DMS114 treated with DMSO at 0.1 percent for 48 hours (cell line): ENCODE data around the gene SWAP70.
A peak's percentile ranks its signal among the peaks of the same experiment; 100 is the strongest.

ENCODE experiments used
- DNase-seq: peaks from one replicate; lab custom pipeline; 2025; ENCODE audit not compliant: unreplicated experiment; lab: John Stamatoyannopoulos, UW

Gene SWAP70

GRCh38 chr11:9651481-9651880 is 12.4 kb upstream of the SWAP70 start:
- DNase-seq = no peak

DNA sequence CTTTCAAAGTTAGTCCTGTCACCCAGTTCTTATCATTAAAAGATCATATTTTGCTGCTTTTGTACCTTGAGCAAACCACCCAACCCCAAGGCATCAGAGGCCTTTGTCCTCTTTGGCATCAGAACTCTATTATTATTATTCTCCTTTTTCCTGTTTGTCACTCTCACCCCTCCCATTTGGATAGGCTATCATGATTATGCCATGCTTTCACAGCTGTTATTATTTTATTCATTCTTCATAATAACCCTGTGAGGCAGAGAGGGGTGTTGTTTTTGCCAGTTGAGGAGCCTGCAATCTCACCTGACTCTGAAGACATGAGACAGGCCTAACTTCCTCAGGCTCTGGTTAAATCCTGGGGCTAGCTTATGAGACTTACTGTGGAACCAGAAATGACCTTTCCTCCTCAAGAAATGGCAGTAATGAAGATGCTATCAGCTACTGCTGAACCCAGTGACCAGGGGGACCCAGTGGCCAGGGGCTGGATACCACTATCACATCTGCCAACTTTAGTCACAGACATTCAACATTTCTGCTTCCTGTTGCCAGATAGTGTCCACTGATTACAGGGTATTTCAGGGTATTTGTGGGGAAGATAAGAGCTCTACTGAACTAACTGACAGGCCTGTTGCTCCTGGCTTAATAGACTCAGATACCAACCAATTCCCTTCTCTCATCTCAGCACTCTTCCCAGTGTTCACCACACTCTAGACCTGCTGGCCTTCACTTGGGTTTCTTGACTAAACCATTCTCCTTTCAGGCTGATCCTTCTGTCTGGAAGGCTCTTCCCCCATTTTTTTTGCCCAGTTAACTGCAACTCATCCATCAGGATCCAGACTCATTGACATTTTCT is 11.8 kb upstream of the SWAP70 start:
- DNase-seq = no peak

- no peak for DNase-seq
Observed at GRCh38 chr11:9653871-9654270, 10.0 kb upstream of the SWAP70 start.

DNA sequence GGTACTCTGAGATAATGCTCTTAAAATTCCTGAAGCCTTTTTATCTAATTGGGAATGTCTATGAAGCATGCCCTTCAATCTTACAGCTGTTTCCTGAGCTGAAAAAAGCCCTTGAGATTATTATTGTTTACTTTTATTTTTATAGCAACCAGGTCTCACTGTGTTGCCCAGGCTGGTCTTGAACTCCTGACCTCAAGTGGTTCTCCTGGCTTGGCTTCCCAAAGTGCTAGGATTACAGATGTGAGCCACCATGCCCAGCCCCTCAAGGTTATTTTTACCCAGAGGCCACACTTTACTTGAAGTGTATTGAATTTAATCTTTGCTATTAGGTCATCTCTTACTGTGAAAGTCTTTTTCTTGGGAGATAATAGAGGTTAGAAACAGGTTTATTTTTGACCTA is 7.0 kb upstream of the SWAP70 start:
- no peak for DNase-seq

DNA sequence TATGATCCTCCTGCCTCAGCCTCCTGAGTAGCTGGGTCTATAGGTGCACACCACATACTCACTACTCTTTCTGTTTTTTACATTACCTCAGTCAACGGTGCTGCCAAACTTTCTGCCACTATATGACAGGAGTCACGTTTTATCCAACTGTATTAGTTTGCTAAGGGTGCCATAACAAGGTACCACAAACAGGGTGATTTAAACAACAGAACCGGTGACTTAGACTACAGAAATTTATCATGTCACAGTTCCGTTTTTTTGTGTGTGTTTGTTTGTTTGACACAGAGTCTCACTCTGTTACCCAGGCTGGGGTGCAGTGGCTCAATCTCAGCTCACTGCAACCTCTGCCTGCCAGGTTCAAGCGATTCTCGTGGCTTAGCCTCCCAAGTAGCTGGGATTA is 6.3 kb upstream of the SWAP70 start:
- no peak for DNase-seq

DNA sequence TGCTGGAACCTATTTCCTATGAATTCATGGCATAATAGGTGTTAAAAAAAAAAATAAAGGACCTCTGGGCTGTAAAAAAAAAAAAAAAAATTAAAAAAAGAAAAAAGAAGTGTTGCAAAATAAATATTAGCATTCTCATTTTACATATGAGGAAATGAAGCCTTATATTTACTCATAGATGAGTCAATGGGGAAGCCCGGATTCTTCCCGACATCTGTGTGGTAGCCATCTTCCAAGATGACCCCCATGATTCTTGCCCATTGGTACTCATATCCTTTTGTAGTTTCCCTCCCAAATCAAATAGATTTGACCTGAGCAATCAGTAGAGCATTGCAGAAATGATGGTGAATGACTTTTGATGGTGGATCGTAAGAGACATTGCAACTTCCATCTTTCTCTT is 3.0 kb upstream of the SWAP70 start:
- DNase-seq = no peak

- no peak for DNase-seq
Observed at GRCh38 chr11:9662273-9662672, 1.6 kb upstream of the SWAP70 start.

DNA sequence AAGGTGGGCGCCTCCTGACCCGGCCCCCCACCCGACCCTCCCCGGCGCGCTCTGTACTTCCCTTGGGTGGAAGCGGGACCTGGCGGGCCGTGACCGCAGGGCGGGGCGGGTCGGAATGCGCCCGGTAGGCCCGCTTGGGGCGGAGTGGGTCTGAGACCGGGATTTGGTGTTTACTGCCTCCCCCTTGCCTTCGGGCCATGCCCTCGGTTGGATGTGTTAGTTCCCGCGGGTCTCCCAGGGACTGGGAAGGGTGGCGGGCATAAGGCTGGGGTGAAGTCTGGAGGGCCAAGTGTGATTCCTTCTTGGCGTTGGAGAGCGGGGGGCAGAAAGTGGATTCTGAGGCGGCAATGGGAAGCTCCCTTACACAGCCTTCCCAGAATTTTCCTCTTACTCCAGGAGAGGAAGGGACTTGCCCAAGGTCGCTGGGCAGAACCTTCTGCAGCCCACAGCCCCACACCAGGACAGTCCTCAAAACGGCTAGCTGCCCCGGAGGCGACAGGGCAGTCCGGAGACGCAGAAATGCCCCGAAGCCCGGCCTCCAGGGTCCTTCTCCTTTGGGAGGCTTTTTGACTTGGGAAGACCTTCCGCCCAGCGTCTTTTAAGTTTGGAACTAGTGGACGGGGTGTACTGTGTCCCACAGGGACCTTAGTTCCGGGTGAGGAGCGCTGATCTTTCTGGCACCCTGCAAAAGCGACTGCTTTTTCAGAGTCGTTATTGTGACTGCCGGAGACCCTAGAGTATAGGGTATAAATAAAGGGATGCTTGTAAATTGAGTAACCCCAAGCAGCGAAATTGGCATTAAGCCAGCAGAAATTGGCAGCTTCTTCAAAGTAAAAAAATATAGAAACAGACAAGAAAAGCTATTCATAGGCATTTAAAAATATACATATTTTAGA is 647 bp downstream of the SWAP70 start:
- peak; percentile 22 for DNase-seq

DNA sequence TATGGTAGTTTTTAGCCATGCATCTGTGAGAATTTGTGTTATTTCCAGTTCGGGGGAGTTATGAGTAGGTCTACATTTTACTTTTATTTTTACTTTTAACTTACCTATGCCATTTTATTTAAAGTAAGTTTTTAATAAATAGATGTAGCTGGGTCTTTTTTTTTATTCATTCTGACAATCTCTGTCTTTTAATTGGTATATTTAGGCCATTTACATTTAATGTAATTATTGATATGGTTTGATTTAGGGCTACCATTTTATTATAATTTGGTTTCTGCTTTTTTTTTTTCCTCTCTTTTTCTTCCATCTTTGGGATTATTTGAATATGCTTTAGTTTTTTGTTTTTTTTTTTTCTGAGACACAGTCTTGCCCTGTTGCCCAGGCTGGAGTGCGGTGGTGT is 1.9 kb downstream of the SWAP70 start:
- no peak for DNase-seq

DNA sequence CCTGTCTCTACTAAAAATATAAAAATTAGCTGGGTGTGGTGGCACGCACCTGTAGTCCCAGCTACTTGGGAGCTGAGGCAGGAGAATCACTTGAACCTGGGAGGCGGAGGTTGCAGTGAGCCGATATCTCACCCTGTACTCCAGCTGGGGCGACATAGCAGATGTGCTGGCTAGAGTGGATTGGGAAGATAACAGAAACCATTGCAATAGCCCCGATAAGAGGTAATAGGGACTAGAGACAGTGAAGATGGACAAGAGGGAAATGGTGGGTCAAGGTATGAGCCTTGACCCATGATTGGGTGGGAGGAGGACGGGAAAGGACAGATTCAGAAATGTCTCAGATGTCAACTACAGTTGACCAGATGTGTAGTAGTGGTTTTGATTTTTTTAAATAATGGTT is 6.1 kb downstream of the SWAP70 start:
- DNase-seq = no peak

DNA sequence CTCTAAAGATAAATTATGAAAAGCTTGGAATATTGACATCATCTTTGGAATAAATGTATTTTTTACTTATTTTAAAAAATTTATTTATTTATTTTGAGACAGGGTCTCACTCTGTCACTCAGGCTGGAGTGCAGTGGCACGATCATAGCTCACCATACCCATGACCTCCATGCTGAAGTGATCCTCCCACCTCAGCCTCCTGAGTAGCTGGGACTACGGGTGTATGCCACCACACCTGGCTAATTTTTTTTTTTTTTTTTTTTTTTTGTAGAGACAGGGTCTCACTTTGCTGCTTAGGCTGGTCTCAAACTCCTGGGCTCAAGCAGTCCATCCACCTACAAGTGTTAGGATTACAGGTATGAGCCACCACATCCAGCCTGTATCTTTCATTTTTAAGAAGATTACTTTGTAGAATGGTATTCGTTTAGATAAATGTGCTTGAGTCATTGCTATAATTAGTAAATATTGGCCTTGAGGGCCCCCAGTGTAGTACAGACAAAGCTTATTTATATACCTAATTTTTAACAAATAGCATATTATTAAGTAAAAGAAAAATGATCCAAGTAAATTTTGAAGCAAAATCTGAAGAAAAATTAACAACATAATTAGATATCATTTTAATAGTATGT is 8.5 kb downstream of the SWAP70 start:
- no peak for DNase-seq

DNA sequence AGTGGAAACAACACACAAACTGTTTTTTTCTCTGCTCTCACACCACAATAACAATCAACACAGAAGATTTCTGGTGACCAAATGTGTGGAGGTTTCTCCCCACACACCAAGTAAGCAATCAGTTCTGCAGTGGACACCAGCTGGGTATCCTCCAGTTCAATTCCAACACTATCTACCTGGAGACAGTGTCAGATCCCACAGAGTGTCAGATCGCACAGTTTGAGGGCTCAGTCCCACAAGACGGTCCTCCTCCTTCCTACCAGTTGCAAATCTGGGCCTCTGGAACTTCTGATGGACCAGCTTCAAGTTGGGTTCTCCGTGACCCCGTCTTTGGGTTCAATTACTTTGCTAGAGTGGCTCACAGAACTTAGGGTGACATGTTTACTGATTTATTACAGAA is 9.0 kb downstream of the SWAP70 start:
- no peak for DNase-seq

DNA sequence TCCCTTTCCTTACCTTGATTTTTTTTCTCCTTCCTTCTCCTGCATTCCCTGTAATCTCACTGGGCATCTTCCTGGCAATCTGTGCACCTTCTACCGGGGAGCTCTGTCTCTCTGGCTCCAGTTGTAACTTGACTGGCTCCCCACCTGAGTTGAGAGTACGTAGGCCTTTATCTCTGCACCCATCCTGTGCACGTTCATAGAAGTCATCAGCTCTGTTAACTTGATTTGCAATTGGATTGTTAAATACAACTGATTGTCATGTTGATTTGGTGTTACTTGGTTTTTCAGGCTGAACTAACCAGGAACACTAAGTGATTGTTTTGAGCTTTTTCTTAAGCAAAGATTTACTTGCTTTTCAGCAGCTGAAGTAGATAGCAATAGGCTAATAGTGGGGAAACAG is 11.8 kb downstream of the SWAP70 start:
- no peak for DNase-seq

DNA sequence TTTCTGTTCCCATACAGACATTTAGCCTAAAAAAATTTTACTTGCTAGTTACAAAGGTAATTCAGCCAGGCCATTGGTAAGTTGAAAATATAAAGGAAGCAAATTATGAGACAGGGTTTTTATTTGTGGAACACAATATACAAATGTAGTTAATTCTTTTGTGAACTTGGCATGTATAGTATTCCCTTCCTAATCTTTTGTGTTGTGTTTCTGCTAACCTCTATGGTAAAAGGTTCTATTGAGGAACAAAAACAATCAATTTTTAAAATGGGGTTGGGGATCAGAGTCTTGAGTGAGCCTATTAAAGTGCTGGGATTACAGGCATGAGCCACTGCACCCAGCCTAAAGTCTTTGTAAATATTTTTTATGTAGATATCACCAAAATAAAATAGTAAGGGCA is 14.1 kb downstream of the SWAP70 start:
- DNase-seq = no peak

- DNase-seq = no peak
Observed at GRCh38 chr11:9678576-9678975, 14.7 kb downstream of the SWAP70 start.

DNA sequence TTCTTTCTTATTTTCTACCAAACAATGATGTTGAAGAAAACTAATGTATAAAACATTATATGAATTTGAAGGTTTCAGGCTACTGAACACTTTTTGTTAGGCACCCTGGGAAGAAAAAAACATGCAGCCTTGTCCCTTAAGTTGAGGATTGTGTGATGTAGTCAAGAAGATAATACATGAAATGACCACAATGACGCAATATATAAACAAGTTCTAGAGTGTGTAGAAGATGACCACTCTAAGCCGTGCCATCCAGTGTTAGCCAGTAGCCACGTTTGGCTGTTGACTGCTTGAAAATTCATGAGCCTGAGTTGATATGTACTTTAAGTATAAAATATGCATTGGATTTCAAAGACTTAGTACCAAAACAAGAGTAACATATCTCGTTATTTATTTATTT is 16.2 kb downstream of the SWAP70 start:
- no peak for DNase-seq

- no peak for DNase-seq
Observed at GRCh38 chr11:9681583-9682372, 17.9 kb downstream of the SWAP70 start.

DNA sequence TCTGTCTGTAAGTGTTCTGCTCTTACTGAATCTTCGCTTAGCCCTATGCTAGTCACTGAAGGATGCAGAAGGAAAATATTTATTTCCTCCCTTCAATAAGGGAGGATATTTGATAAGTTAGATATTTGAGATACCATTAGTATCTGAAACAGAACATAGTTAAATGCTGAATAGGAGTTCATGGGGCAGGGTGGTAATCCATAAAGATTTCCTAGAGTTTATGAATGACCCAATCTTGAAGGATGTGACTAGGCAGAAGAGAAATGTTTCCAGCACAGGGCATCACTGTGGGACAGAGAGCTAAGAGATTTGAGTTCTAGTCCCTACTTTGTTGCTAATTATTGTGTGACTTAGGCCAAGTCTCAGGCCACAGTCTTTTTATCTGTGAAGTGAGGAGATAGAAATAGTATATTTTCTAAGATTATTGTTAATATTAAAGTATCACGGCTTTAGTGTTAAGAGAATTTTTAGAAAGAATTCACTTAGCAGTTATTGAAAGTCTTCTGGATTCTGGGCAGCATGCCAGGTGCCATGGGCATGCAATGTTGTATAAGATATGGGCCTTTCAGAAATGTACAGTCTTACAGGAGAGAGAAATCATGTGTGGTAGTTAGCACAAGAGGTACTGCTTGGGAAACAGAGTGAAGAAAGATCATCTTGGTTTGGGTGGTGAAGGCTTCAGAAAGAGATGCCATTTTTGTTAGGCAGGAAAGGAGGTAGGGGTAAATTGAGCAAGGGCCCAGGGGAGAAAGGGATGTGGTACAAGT is 24.0 kb downstream of the SWAP70 start:
- no peak for DNase-seq

DNA sequence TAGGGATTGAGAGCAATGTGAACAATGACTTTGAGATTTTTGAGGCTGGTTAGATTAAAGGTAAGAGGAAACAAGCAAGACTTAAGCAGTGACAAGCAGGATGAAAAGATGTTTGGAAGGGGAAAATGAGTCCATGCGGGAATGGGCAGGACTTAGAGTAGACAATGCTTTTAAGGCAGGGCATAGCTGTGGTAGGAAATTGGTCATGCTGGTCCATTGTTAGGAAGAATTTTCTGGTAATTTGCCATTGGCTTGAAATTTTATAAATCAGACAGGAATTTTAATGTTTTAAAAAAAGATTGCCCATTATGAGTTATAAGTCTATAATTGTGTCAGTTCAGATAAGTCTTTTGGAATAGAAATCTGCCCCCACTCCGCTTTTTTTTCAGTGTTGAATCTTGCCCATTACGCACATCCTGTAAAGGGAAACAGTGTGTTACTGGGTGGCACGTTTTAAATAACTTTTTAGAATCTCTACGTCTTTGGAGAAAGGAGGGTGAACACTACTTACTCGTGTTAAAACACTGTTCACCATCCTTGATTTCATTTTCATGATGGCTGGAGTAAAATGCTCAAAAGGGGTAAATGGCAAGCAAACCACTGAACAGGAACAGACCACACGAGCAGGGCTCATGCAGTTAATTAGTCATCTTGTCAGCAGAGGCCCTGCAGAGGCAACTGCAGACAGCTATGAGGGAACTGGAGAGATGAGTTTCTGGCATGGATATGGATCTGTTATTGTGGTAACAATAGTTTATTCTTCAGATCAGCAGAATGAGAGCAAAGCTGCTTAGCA is 25.0 kb downstream of the SWAP70 start:
- DNase-seq = no peak
